Osteoblast (primary cell): Measurements from ENCODE around the gene MPV17L2. TPM values are rescaled to one million over a fixed set of nuclear protein-coding genes. Genes with fewer than 3 reads are reported as not detected.

ENCODE experiments used
- DNase-seq: peaks from one replicate; pipeline ENCODE4 v3.0.0; 2011; ENCODE audit warnings: low spot score, mixed read lengths; ENCODE audit not compliant: insufficient read length; ENCODE audit errors: missing footprints
- H2AFZ ChIP-seq: 2 replicates; pipeline ENCODE4 v1.6.0; 2011; ENCODE audit warnings: mild to moderate bottlenecking, low read length
- H3K27ac ChIP-seq: 2 replicates; pipeline ENCODE4 v1.5.1; 2011; ENCODE audit warnings: mild to moderate bottlenecking, low read depth, low read length, moderate library complexity
- H3K27me3 ChIP-seq: 2 replicates; pipeline ENCODE4 v1.6.0; 2012; ENCODE audit warnings: mild to moderate bottlenecking, control low read depth, inconsistent platforms, low read length, moderate library complexity; ENCODE audit not compliant: insufficient read depth
- H3K36me3 ChIP-seq: 2 replicates; pipeline ENCODE4 v1.5.1; 2011; ENCODE audit warnings: mild to moderate bottlenecking, low read length, control low read depth, moderate library complexity; ENCODE audit not compliant: insufficient read depth
- H3K4me1 ChIP-seq: 2 replicates; pipeline ENCODE4 v1.5.1; 2011; ENCODE audit warnings: mild to moderate bottlenecking, low read length, control low read depth, moderate library complexity; ENCODE audit not compliant: insufficient read depth
- H3K4me2 ChIP-seq: 2 replicates; pipeline ENCODE4 v1.6.0; 2011; ENCODE audit warnings: mild to moderate bottlenecking, low read length; ENCODE audit not compliant: insufficient read depth
- H3K4me3 ChIP-seq: fragments of 200-600 bp; sonication (generic); 3 replicates; pipeline ENCODE4 v1.5.1; 2012; ENCODE audit warnings: mild to moderate bottlenecking, low read length, inconsistent platforms; ENCODE audit not compliant: insufficient read depth
- H3K79me2 ChIP-seq: 2 replicates; pipeline ENCODE4 v1.6.0; 2012; ENCODE audit warnings: mild to moderate bottlenecking, low read length, control low read depth, inconsistent platforms; ENCODE audit not compliant: insufficient read depth
- H3K9me3 ChIP-seq: 2 replicates; pipeline ENCODE4 v1.5.1; 2011; ENCODE audit warnings: low read depth, low read length, control low read depth
- H4K20me1 ChIP-seq: 2 replicates; pipeline ENCODE4 v1.6.0; 2012; ENCODE audit warnings: mild to moderate bottlenecking, low read length, control low read depth; ENCODE audit not compliant: insufficient read depth
- CTCF ChIP-seq: IDR thresholded peaks from 2 replicates; pipeline ENCODE4 v1.5.1; 2011; ENCODE audit warnings: mild to moderate bottlenecking, low read depth, low read length, moderate library complexity; ENCODE audit errors: extremely low read depth
- total RNA-seq: library from RNA; depleted of rRNA; stranded (reverse); fragments of >200 nt; gene quantifications from 2 replicates; pipeline ENCODE4 v1.2.3, GENCODE V29; 2012

Gene MPV17L2
- total RNA-seq, 1 donor, result 8.3 TPM

GRCh38 chr19:18224525-18225354, 31.7 kb downstream of the MPV17L2 start:
- peak overlapping the region; percentile 86 for H3K4me2 ChIP-seq
- H3K36me3 ChIP-seq, result no peaks in the 10 kb centered on the region
- no peaks in the 10 kb centered on the region for H3K9me3 ChIP-seq
- peaks cover 12% of the 10 kb centered on the region for H3K4me1 ChIP-seq
- peaks cover 21% of the 10 kb centered on the region for H3K27me3 ChIP-seq
- DNase-seq, result peak; percentile 100
- TF ChIP-seq CTCF, result no peak
- no peaks in the 10 kb centered on the region for H3K79me2 ChIP-seq
- H3K4me3 ChIP-seq, result peak overlapping the region; percentile 67
- H2AFZ ChIP-seq, result peak overlapping the region; percentile 90
- no peak overlapping the region for H3K27ac ChIP-seq
- no peaks in the 10 kb centered on the region for H4K20me1 ChIP-seq

- no peaks in the 10 kb centered on the region for H3K79me2 ChIP-seq
- H3K4me3 ChIP-seq, result no peak overlapping the region
- H2AFZ ChIP-seq, result no peak overlapping the region
- H4K20me1 ChIP-seq, result no peaks in the 10 kb centered on the region
- H3K36me3 ChIP-seq, result no peaks in the 10 kb centered on the region
- no peak for TF ChIP-seq CTCF
- H3K4me2 ChIP-seq, result peak overlapping the region; percentile 86
- H3K27me3 ChIP-seq, result peaks cover 24% of the 10 kb centered on the region
- no peaks in the 10 kb centered on the region for H3K9me3 ChIP-seq
- H3K4me1 ChIP-seq, result peaks cover 12% of the 10 kb centered on the region
- no peak overlapping the region for H3K27ac ChIP-seq
- DNase-seq, result peak; percentile 60
Measured at GRCh38 chr19:18225355-18225701, 32.3 kb downstream of the MPV17L2 start.

- peak; percentile 87 for DNase-seq
- Histone ChIP-seq H3K4me2 (peak within 1 kb of the TSS; percentile 86), H4K20me1 (no peaks in the 10 kb centered on the region), H2AFZ (peak within 1 kb of the TSS; percentile 15), H3K4me3 (no peak within 1 kb of the TSS), H3K9me3 (no peaks in the 10 kb centered on the region), H3K36me3 (no peaks in the 10 kb centered on the region), H3K27ac (no peak within 1 kb of the TSS), H3K79me2 (no peaks in the 10 kb centered on the region), H3K27me3 (peaks cover 24% of the 10 kb centered on the region), H3K4me1 (peaks cover 12% of the 10 kb centered on the region)
- no peak for TF ChIP-seq CTCF
Measured at GRCh38 chr19:18225702-18226468, 32.9 kb downstream of the MPV17L2 start, which contains the start of gene PDE4C. Gene PDE4C (minus strand): TSS chr19:18226438. CDS start chr19:18226415, 23 bp downstream.
